Breast epithelium (tissue), 3 donors: ENCODE results near the gene DMRTA2.

ENCODE experiments used
- CTCF ChIP-seq, 3 donors: fragments of 450-650 bp; IDR thresholded peaks; one replicate each; pipeline ENCODE4 v1.5.1; 2016 to 2017; ENCODE audit warnings: antibody characterized with exemption in 3 of 3, mild to moderate bottlenecking in 3 of 3, moderate library complexity in 3 of 3
- POLR2A ChIP-seq: fragments of 450-650 bp; IDR thresholded peaks from one replicate; pipeline ENCODE4 v1.6.1; 2016; ENCODE audit warnings: antibody characterized with exemption, mild to moderate bottlenecking, moderate library complexity

DNA sequence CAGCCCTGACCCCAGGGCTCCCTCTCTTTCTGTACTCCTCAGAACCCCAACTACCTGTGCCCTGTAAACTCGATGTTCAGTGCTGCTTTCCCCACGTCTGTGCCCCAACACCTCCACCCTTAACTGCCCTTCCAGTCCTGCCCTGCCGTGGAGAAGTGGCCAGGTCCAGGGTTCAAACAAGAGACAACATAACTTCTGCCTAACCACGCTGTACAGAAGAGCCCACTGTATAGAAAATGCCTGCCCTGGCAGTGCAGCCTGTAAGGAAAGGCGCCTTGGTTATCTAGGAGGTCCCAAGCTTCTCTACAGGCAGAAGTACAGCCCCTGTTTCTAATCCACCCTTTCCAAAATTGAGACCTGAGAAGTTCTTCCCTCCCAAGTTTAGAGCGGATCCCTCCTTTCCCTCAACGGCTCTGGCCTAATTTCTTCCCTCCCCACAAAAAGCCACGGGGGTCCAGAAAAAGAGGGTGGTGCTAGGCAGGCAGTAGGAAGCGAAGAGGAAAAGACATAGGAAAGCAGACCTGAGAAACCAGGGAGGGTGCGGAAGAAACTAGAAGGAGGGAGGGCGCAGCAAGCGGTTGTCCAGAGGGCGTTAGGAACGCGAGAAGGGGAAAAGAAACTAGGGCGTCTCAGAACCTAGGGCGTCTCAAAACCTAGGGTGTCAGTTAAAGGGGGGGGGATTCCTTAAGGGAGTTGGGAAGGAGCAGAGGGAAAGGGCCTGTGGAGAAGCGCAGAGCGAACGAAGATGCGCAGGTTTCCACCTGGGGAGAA lies 3.2 kb downstream of the DMRTA2 start:
- no peak for TF ChIP-seq CTCF (IDR thresholded peaks at IDR 0.05)
- no peak for TF ChIP-seq POLR2A
